Panc1 (cell line): ENCODE data around the gene HES5. TPM values are rescaled to one million over a fixed set of nuclear protein-coding genes. Genes with fewer than 3 reads are reported as not detected.

ENCODE experiments used
- ATAC-seq: fragments of 200-7000 bp; cut with Tn5 transposase; 2 replicates; pipeline ENCODE4 v1.9.1; 2020; ENCODE audit warnings: mild to moderate bottlenecking, moderate library complexity
- BruUV-seq: library from RNA; stranded (reverse); fragments of 400-500 nt; replicated peaks from 2 replicates; lab custom pipeline; 2021; lab: Mats Ljungman, UMichigan
- CTCF ChIA-PET: fragments of 300-600 bp; sonication (Branson Sonifier 250); formaldehyde crosslinking; loops from one replicate; lab custom pipeline; 2022; ENCODE audit warnings: antibody characterized with exemption; lab: Charles Lee
- POLR2A ChIA-PET: fragments of 300-600 bp; sonication (Branson Sonifier 250); formaldehyde crosslinking; loops from one replicate; lab custom pipeline; 2022; ENCODE audit warnings: antibody characterized with exemption; lab: Charles Lee
- DNase-seq: peaks from one replicate; pipeline ENCODE4 v3.0.0-alpha.2; 2010; ENCODE audit warnings: low read depth, low spot score
- H3K27ac ChIP-seq: 2 replicates; pipeline ENCODE4 v1.5.1; 2011; ENCODE audit warnings: mild to moderate bottlenecking, low read length, inconsistent platforms
- H3K27me3 ChIP-seq: fragments of 200-500 bp; sonication (Bioruptor generic); 2 replicates; pipeline ENCODE4 v1.6.0; 2014; ENCODE audit warnings: low read length, inconsistent platforms; ENCODE audit not compliant: control insufficient read depth, insufficient read depth
- H3K36me3 ChIP-seq: fragments of 200-500 bp; sonication (Bioruptor generic); 2 replicates; pipeline ENCODE4 v1.5.1; 2014; ENCODE audit warnings: inconsistent platforms, mild to moderate bottlenecking, low read length, moderate library complexity; ENCODE audit not compliant: control insufficient read depth, insufficient read depth
- H3K4me1 ChIP-seq: 2 replicates; pipeline ENCODE4 v1.5.1; 2011; ENCODE audit warnings: inconsistent platforms, mild to moderate bottlenecking, low read length, moderate library complexity; ENCODE audit not compliant: control insufficient read depth, insufficient read depth
- H3K4me3 ChIP-seq, 2 experiments: 2 replicates each; pipeline ENCODE4 v1.5.1; 2011 to 2012; ENCODE audit warnings: low read depth in 2 of 2, low read length in 2 of 2, mild to moderate bottlenecking in 2 of 2, inconsistent platforms in 1 of 2, moderate library complexity in 1 of 2
- H3K9me3 ChIP-seq: fragments of 200-500 bp; sonication (Bioruptor generic); 2 replicates; pipeline ENCODE4 v1.5.1; 2014; ENCODE audit warnings: low read depth, mild to moderate bottlenecking, inconsistent platforms, low read length, moderate library complexity; ENCODE audit not compliant: control insufficient read depth, insufficient read depth
- POLR2AphosphoS5 ChIP-seq: IDR thresholded peaks from 2 replicates; pipeline ENCODE4 v1.6.1; 2012; ENCODE audit warnings: mild to moderate bottlenecking, low read depth, low read length, moderate library complexity
- SIN3A ChIP-seq: IDR thresholded peaks from 2 replicates; pipeline ENCODE4 v1.6.1; 2012; ENCODE audit warnings: low read depth, mild to moderate bottlenecking, low read length, moderate library complexity, borderline replicate concordance; ENCODE audit not compliant: insufficient read depth
- TCF7L2 ChIP-seq: IDR thresholded peaks from 2 replicates; pipeline ENCODE4 v1.6.1; 2011; ENCODE audit warnings: mild to moderate bottlenecking, low read depth, low read length, inconsistent platforms
- in situ Hi-C: cut with HindIII; loops from 2 replicates; pipeline ENCODE4 v1.10.0; 2016; ENCODE audit warnings: low sequenced_read_pairs, low pct_unique_long_range_greater_than_20kb
- intact Hi-C: fragments of 100-400 bp; cut with micrococcal nuclease; formaldehyde crosslinking; loops from one replicate; pipeline ENCODE4 v1.10.0; 2022; ENCODE audit not compliant: unreplicated experiment
- total RNA-seq: library from RNA; stranded (reverse); gene quantifications from one replicate; pipeline ENCODE4 v1.2.1, GENCODE V29; 2021; ENCODE audit not compliant: unreplicated experiment
- TF ChIP-seq, protein P1 (sequence below), 2 experiments: IDR thresholded peaks; 2 replicates each; pipeline ENCODE4 v1.6.1; 2011 to 2012; ENCODE audit warnings: low read depth in 2 of 2, control low read depth in 1 of 2, low read length in 1 of 2, mild to moderate bottlenecking in 1 of 2, moderate library complexity in 1 of 2; ENCODE audit not compliant: insufficient read depth in 1 of 2
- TF ChIP-seq, protein P2 (sequence below): fragments of 450-650 bp; IDR thresholded peaks from 2 replicates; pipeline ENCODE4 v1.5.1; 2017; ENCODE audit warnings: mild to moderate bottlenecking

Gene HES5
- total RNA-seq, 1 experiment from 2014 or later: not detected

- POLR2A ChIA-PET: no interaction called here
- peaks cover 33% of the 10 kb centered on the region for H3K4me1 ChIP-seq
- no TSS peak for BruUV-seq
- TF ChIP-seq, protein P1, sequence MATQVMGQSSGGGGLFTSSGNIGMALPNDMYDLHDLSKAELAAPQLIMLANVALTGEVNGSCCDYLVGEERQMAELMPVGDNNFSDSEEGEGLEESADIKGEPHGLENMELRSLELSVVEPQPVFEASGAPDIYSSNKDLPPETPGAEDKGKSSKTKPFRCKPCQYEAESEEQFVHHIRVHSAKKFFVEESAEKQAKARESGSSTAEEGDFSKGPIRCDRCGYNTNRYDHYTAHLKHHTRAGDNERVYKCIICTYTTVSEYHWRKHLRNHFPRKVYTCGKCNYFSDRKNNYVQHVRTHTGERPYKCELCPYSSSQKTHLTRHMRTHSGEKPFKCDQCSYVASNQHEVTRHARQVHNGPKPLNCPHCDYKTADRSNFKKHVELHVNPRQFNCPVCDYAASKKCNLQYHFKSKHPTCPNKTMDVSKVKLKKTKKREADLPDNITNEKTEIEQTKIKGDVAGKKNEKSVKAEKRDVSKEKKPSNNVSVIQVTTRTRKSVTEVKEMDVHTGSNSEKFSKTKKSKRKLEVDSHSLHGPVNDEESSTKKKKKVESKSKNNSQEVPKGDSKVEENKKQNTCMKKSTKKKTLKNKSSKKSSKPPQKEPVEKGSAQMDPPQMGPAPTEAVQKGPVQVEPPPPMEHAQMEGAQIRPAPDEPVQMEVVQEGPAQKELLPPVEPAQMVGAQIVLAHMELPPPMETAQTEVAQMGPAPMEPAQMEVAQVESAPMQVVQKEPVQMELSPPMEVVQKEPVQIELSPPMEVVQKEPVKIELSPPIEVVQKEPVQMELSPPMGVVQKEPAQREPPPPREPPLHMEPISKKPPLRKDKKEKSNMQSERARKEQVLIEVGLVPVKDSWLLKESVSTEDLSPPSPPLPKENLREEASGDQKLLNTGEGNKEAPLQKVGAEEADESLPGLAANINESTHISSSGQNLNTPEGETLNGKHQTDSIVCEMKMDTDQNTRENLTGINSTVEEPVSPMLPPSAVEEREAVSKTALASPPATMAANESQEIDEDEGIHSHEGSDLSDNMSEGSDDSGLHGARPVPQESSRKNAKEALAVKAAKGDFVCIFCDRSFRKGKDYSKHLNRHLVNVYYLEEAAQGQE (IDR thresholded peaks at IDR 0.05; ENCODE audit: insufficient read depth in 1 of 2, low read depth in 2 of 2, low read length in 1 of 2): no peak
- intact Hi-C loops (loop anchor here (10.0 kb wide), 1 partner anchor 558 kb away; no protein-coding TSS in a partner anchor), in situ Hi-C loops (no loop called here)
- H3K27ac ChIP-seq: no peak overlapping the region
- DNase-seq (no peak), ATAC-seq (no peak)
- H3K9me3 ChIP-seq: no peaks in the 10 kb centered on the region
- H3K4me3 ChIP-seq: no peak overlapping the region
- no peaks in the 10 kb centered on the region for H3K27me3 ChIP-seq
- H3K36me3 ChIP-seq: no peaks in the 10 kb centered on the region
- CTCF ChIA-PET: no interaction called here
These were observed 33.3 kb downstream of the HES5 start for GRCh38 chr1:2496746-2497145.

DNA sequence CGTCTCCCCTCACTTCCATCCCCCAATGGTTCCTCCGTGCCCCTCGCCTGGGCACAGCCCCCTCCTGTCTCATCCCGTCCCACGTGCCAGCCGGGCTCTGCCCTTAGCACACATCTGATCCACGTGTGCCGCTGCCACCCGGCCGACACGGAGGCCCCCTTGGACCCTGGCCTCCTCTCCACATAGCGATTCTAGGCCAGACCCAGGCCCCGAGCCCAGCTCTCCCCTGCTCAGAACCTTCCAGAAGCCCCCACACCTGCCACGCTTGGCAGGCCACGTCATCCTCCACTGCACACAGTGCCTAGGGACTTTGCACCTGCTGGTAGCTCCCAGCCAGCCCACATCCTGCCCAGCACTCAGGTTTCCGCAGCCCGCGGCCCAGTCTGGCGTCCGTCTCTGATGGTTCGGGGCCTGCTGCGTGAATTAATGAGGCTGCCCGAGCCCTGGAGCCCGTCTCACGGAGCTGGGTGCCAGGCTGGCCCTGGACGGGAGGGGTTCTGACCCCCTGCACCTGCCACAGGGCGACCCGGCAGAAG is 33.9 kb downstream of the HES5 start:
- in situ Hi-C loops (no loop called here), intact Hi-C loops (loop anchor here (10.0 kb wide), 1 partner anchor 559 kb away; no protein-coding TSS in a partner anchor)
- ChIA-PET CTCF (no interaction called here), POLR2A (no interaction called here)
- DNase-seq (no peak), ATAC-seq (no peak)
- Histone ChIP-seq H3K9me3 (no peaks in the 10 kb centered on the region), H3K4me3 (no peak overlapping the region), H3K27ac (no peak overlapping the region), H3K4me1 (peaks cover 33% of the 10 kb centered on the region), H3K27me3 (no peaks in the 10 kb centered on the region), H3K36me3 (no peaks in the 10 kb centered on the region)
- no TSS peak for BruUV-seq
- no peak for TF ChIP-seq TCF7L2
- TF ChIP-seq, protein P1 (IDR thresholded peaks at IDR 0.05; ENCODE audit: insufficient read depth in 1 of 2, low read depth in 2 of 2, low read length in 1 of 2): no peak
- no peak for TF ChIP-seq POLR2AphosphoS5
- TF ChIP-seq SIN3A: no peak
- TF ChIP-seq, protein P2, sequence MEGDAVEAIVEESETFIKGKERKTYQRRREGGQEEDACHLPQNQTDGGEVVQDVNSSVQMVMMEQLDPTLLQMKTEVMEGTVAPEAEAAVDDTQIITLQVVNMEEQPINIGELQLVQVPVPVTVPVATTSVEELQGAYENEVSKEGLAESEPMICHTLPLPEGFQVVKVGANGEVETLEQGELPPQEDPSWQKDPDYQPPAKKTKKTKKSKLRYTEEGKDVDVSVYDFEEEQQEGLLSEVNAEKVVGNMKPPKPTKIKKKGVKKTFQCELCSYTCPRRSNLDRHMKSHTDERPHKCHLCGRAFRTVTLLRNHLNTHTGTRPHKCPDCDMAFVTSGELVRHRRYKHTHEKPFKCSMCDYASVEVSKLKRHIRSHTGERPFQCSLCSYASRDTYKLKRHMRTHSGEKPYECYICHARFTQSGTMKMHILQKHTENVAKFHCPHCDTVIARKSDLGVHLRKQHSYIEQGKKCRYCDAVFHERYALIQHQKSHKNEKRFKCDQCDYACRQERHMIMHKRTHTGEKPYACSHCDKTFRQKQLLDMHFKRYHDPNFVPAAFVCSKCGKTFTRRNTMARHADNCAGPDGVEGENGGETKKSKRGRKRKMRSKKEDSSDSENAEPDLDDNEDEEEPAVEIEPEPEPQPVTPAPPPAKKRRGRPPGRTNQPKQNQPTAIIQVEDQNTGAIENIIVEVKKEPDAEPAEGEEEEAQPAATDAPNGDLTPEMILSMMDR: no peak
